Parathyroid adenoma (tissue), 2 donors: ENCODE data around the gene CPM.
"Not testable (repeated sequence)": the region's sequence is repeated elsewhere in the genome, so short reads cannot be mapped to it uniquely, and the experiment has no call there.

Experiments
- H2AFZ ChIP-seq: fragments of 300-600 bp; sonication (generic); one replicate; pipeline ENCODE4 v1.7.0; 2017; ENCODE audit warnings: antibody characterized with exemption, mild to moderate bottlenecking
- H3K27ac ChIP-seq: fragments of 300-600 bp; sonication (generic); one replicate; pipeline ENCODE4 v1.7.0; 2017
- H3K27me3 ChIP-seq: fragments of 300-600 bp; sonication (generic); one replicate; pipeline ENCODE4 v1.7.0; 2017; ENCODE audit warnings: low read length; ENCODE audit not compliant: control insufficient read depth, insufficient read depth
- H3K36me3 ChIP-seq: fragments of 300-600 bp; sonication (generic); one replicate; pipeline ENCODE4 v1.7.0; 2017; ENCODE audit warnings: low read length; ENCODE audit not compliant: control insufficient read depth, insufficient read depth
- H3K4me1 ChIP-seq: fragments of 300-600 bp; sonication (generic); one replicate; pipeline ENCODE4 v1.7.0; 2017; ENCODE audit warnings: control low read depth
- H3K4me2 ChIP-seq: fragments of 300-600 bp; sonication (generic); one replicate; pipeline ENCODE4 v1.7.0; 2017; ENCODE audit warnings: low read length
- H3K4me3 ChIP-seq: fragments of 300-600 bp; sonication (generic); one replicate; pipeline ENCODE4 v1.7.0; 2017; ENCODE audit warnings: low read depth, low read length
- H3K79me2 ChIP-seq: fragments of 300-600 bp; sonication (generic); one replicate; pipeline ENCODE4 v1.7.0; 2017; ENCODE audit warnings: control low read depth
- H3K9ac ChIP-seq: fragments of 300-600 bp; sonication (generic); one replicate; pipeline ENCODE4 v1.7.0; 2017; ENCODE audit warnings: mild to moderate bottlenecking
- H3K9me3 ChIP-seq: fragments of 300-600 bp; sonication (generic); one replicate; pipeline ENCODE4 v1.7.0; 2017; ENCODE audit warnings: low read length; ENCODE audit not compliant: control insufficient read depth
- TF ChIP-seq, protein P1 (sequence below): fragments of 300-600 bp; sonication (generic); IDR thresholded peaks from one replicate; pipeline ENCODE4 v1.7.0; 2017; ENCODE audit warnings: antibody characterized with exemption, mild to moderate bottlenecking
- donor health status: primary hyperparathyroidism.

CPM gene

DNA sequence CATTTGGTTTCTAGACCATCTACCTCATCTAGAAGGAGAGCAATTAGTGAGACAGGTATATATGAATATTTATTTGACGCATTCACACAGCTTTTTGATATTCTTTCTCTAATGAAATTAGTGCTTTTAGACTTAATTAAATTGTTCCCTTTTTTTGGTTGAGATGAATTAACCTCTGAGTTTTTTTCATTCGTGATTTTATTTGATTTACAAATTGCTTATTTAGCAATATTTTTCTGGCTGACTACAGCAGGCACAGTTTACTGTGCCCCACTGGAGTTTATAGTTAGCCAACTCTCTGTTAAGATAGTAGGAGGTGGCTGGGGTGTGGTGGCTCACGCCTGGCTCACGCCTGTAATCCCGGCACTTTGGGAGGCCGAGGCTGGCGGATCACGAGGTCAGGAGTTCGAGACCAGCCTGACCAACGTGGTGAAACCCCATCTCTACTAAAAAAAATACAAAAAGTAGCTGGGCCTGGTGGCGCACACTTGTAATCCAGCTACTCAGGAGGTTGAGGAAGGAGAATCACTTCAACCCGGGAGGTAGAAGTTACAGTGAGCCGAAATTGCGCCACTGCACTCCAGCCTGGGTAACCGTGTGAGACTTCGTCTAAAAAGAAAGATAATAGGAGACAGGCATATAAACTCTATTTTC is 108.2 kb downstream of the CPM start:
- Histone ChIP-seq H3K27ac (no peak overlapping the region), H3K79me2 (no peaks in the 10 kb centered on the region), H3K9me3 (no peaks in the 10 kb centered on the region), H3K4me2 (no peak overlapping the region), H3K4me1 (no peaks in the 10 kb centered on the region), H3K9ac (no peak overlapping the region), H3K27me3 (no peaks in the 10 kb centered on the region), H2AFZ (no peak overlapping the region), H3K36me3 (no peaks in the 10 kb centered on the region), H3K4me3 (no peak overlapping the region)
- TF ChIP-seq, protein P1, sequence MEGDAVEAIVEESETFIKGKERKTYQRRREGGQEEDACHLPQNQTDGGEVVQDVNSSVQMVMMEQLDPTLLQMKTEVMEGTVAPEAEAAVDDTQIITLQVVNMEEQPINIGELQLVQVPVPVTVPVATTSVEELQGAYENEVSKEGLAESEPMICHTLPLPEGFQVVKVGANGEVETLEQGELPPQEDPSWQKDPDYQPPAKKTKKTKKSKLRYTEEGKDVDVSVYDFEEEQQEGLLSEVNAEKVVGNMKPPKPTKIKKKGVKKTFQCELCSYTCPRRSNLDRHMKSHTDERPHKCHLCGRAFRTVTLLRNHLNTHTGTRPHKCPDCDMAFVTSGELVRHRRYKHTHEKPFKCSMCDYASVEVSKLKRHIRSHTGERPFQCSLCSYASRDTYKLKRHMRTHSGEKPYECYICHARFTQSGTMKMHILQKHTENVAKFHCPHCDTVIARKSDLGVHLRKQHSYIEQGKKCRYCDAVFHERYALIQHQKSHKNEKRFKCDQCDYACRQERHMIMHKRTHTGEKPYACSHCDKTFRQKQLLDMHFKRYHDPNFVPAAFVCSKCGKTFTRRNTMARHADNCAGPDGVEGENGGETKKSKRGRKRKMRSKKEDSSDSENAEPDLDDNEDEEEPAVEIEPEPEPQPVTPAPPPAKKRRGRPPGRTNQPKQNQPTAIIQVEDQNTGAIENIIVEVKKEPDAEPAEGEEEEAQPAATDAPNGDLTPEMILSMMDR = no peak

DNA sequence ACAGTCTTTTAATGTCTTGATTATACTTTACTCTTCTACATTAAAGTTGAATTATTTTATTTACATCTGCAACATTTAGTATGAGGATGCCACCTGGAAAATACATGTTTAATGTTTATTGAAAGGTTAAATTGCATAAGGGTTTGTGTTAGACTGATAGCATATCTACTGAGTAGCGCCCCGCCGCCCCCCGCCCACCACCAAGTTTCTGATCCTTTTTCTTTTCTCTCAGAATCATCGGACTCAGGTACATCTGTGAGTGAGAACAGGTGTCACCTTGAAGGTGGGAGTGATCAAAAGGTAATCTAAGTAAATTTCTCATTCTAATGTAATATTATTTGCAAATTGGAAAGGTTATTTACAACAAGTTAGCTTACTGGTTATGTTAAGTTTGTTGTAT is 108.8 kb downstream of the CPM start:
- Histone ChIP-seq H3K9ac (no peak overlapping the region), H3K4me1 (no peaks in the 10 kb centered on the region), H3K27ac (no peak overlapping the region), H2AFZ (no peak overlapping the region), H3K4me3 (no peak overlapping the region), H3K36me3 (no peaks in the 10 kb centered on the region), H3K79me2 (no peaks in the 10 kb centered on the region), H3K4me2 (no peak overlapping the region), H3K27me3 (no peaks in the 10 kb centered on the region), H3K9me3 (no peaks in the 10 kb centered on the region)
- TF ChIP-seq, protein P1 = no peak

DNA sequence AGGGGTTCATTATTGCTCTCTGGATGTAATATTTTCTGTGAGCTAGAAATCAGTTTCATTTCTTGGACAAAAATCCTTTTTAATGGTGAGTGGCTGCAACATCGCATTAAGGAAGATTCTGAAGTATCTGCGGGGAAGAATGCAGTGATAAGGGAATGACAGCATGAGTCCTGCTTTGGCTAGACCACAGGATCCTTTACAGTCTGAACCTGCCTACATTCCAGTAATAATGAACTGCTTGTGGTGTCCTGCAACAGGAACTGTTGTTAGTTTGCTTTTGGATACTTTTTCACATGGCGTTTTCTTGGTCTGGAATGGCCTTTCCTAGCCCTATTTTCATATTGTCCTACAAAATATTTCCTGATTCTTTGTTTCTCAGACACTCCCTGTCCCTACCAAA is 109.3 kb downstream of the CPM start:
- TF ChIP-seq, protein P1 = no peak
- Histone ChIP-seq H3K27ac (no peak overlapping the region), H2AFZ (no peak overlapping the region), H3K4me1 (no peaks in the 10 kb centered on the region), H3K9ac (no peak overlapping the region), H3K4me2 (no peak overlapping the region), H3K9me3 (no peaks in the 10 kb centered on the region), H3K36me3 (no peaks in the 10 kb centered on the region), H3K4me3 (no peak overlapping the region), H3K27me3 (no peaks in the 10 kb centered on the region), H3K79me2 (no peaks in the 10 kb centered on the region)

DNA sequence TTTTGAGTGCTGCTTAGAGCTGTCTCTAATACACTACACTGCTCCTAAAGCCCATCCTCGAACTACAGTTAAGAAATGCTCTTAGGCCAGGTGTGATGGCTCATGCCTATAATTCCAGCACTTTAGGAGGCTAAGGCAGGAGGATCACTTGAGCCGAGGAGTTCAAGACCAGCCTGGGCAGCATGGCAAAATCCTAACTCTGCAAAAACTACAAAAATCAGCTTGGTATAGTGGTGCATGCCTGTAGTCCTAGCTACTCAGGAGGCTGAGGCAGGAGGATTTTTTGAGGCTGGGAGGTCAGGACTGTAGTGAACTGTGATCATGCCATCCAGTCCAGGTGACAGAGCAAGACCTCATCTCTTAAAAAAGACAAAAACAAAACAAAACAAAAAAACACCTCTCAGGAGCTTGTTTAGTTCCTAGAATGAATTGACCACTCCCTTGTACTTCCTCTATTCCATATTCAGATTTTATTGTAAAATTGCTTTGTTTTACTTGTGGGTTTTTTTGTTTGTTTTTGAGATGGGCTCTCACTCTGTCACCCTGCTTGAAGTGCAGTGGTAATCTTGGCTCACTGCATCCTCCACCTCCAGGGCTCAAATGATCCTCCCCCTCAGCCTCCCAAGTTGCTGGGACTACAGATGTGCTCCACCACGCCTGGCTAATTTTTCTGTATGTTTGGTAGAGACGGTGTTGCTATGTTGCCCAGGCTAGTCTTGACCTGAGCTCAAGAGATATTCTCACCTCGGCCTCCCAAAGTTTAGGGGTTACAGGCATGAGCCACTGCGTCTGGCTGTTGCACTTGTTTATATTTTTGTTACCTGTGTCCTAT is 111.4 kb downstream of the CPM start:
- H3K79me2 ChIP-seq = no peaks in the 10 kb centered on the region
- no peak overlapping the region for H2AFZ ChIP-seq
- no peaks in the 10 kb centered on the region for H3K4me1 ChIP-seq
- H3K4me3 ChIP-seq = no peak overlapping the region
- no peak overlapping the region for H3K4me2 ChIP-seq
- no peaks in the 10 kb centered on the region for H3K27me3 ChIP-seq
- no peak overlapping the region for H3K9ac ChIP-seq
- no peaks in the 10 kb centered on the region for H3K9me3 ChIP-seq
- no peaks in the 10 kb centered on the region for H3K36me3 ChIP-seq
- TF ChIP-seq, protein P1 = no peak
- H3K27ac ChIP-seq = no peak overlapping the region

DNA sequence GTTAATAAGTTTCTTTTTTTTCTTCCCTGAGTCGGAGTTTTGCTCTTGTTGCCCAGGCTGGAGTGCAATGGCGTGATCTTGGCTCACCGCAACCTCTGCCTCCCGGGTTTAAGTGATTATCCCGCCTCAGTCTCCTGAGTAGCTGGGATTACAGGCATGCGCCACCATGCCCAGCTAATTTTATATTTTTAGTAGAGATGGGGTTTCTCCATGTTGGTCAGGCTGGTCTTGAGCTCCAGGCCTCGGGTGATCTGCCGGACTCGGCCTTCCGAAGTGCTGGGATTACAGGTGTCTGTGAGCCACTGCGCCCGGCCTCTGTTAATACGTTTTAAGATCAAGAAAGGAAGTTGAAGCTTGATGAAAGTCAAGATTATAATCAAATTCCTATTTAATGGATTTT is 113.5 kb downstream of the CPM start:
- not testable (repeated sequence) for H3K27ac ChIP-seq, H3K9me3 ChIP-seq, H2AFZ ChIP-seq, H3K4me1 ChIP-seq, H3K9ac ChIP-seq, H3K79me2 ChIP-seq, H3K27me3 ChIP-seq, H3K4me2 ChIP-seq, H3K36me3 ChIP-seq, H3K4me3 ChIP-seq
